ENCODE results near the gene RBBP6. TPM values are rescaled to one million over a fixed set of nuclear protein-coding genes. Genes with fewer than 3 reads are reported as not detected.
A peak's percentile ranks its signal among the peaks of the same experiment; 100 is the strongest.

The RBBP6 gene
- total and polyA plus RNA-seq, 2 donors (not counting 3 experiments of a cell fraction or from before 2014, with no cell fraction given) = 16.8 to 52.1 TPM

DNA sequence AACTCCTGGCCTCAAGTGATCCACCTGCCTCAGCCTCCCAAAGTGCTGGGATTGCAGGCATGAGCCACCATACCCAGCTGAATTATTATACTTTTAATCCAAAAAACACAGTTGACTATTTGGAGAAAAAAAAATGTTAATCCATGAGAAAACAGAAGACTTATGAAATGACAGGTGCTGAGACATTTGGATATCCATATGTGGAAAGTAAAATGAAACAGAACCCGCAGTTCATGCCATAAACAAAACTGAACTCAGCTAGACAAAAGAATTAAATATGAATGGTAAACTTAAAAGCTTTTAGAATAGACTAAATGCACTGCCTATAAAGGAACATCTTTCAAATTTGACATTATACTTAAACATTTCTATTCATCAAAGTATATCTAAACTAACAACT is 8.2 kb upstream of the RBBP6 start:
- Histone ChIP-seq H3K9ac (replicated peaks; ENCODE audit: extremely low read depth, insufficient read depth, low read length) (no peak overlapping the region), H3K27me3 (ENCODE audit: control insufficient read depth in 2 of 2, insufficient read depth in 2 of 2, low read length in 2 of 2) (no peaks in the 10 kb centered on the region), H3K36me3 (ENCODE audit: control insufficient read depth in 2 of 2, extremely low read depth in 1 of 2, insufficient read depth in 2 of 2, low read length in 2 of 2) (no peaks in the 10 kb centered on the region), H3K9me3 (replicated peaks; ENCODE audit: control insufficient read depth, insufficient read depth, low read length) (no peaks in the 10 kb centered on the region), H2AFZ (ENCODE audit: low read depth, low read length) (no peak overlapping the region), H4K20me1 (replicated peaks; ENCODE audit: control insufficient read depth, extremely low read depth, insufficient read depth, low read length) (no peaks in the 10 kb centered on the region), H3K27ac (ENCODE audit: insufficient read depth, low read depth, low read length) (no peak overlapping the region), H3K9me1 (replicated peaks; ENCODE audit: control insufficient read depth, extremely low read depth, insufficient read depth, low read length) (no peaks in the 10 kb centered on the region), H3K4me2 (ENCODE audit: insufficient read depth, low read length) (no peak overlapping the region), H3K79me2 (ENCODE audit: control insufficient read depth, insufficient read depth, low read length) (no peaks in the 10 kb centered on the region), H3K4me1 (ENCODE audit: control insufficient read depth, extremely low read depth, insufficient read depth, low read length) (peaks cover 8% of the 10 kb centered on the region), H3K4me3 (replicated peaks in 1 of 3; ENCODE audit: insufficient read depth in 1 of 3, low read depth in 1 of 3, low read length in 3 of 3) (no peak overlapping the region)
- ChIA-PET CTCF (no interaction called here), POLR2A (no interaction called here)
- no peak for TF ChIP-seq MYC (IDR thresholded peaks at IDR 0.05; ENCODE audit: low read depth, low read length)
- DNase-seq (ENCODE audit: low read depth, low spot score) (no peak), FAIRE-seq (no peak)
- dilution Hi-C loops (cut with MboI; ENCODE audit: extremely low pct_ligation_motif_present, low sequenced_read_pairs) = no loop called here
- intact Hi-C loops (cut with micrococcal nuclease) = no loop called here
- BruUV-seq (replicated peaks) = no TSS peak

DNA sequence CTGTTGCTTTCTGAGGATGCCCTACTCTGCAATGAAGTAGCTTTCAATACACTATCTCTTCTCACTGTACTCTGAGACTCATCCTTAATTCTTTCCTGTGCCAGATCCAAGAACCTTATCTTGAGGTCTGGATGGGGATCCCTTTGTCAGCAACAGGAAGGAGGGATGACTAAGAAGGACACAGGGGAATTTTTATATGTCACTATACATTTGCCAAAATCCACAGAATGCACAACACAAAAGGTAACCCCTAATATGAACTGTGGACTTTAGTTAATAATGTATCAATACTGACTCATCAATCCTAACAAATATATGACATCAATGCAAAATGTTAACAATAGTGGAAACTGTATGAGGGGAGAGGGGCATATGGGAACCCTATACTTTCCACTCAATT is 4.7 kb upstream of the RBBP6 start:
- Histone ChIP-seq H3K9ac (replicated peaks; ENCODE audit: extremely low read depth, insufficient read depth, low read length) (no peak overlapping the region), H4K20me1 (replicated peaks; ENCODE audit: control insufficient read depth, extremely low read depth, insufficient read depth, low read length) (no peaks in the 10 kb centered on the region), H3K9me1 (replicated peaks; ENCODE audit: control insufficient read depth, extremely low read depth, insufficient read depth, low read length) (no peaks in the 10 kb centered on the region), H3K36me3 (ENCODE audit: control insufficient read depth in 2 of 2, extremely low read depth in 1 of 2, insufficient read depth in 2 of 2, low read length in 2 of 2) (no peaks in the 10 kb centered on the region), H3K4me1 (ENCODE audit: control insufficient read depth, extremely low read depth, insufficient read depth, low read length) (peaks cover 13% of the 10 kb centered on the region), H3K4me3 (replicated peaks in 1 of 3; ENCODE audit: insufficient read depth in 1 of 3, low read depth in 1 of 3, low read length in 3 of 3) (no peak overlapping the region), H3K27ac (ENCODE audit: insufficient read depth, low read depth, low read length) (no peak overlapping the region), H3K27me3 (ENCODE audit: control insufficient read depth in 2 of 2, insufficient read depth in 2 of 2, low read length in 2 of 2) (no peaks in the 10 kb centered on the region), H2AFZ (ENCODE audit: low read depth, low read length) (no peak overlapping the region), H3K4me2 (ENCODE audit: insufficient read depth, low read length) (peak overlapping the region; percentile 29), H3K9me3 (replicated peaks; ENCODE audit: control insufficient read depth, insufficient read depth, low read length) (no peaks in the 10 kb centered on the region), H3K79me2 (ENCODE audit: control insufficient read depth, insufficient read depth, low read length) (peaks cover 2% of the 10 kb centered on the region)
- DNase-seq (ENCODE audit: low read depth, low spot score) (peak; percentile 32), FAIRE-seq (peak; percentile 78)
- ChIA-PET CTCF (interaction anchor here (0.6 to 3.2 kb wide), 2 partner anchors 18 to 296 kb away, joined by 3 to 21 read pairs; no protein-coding TSS in a partner anchor), POLR2A (no interaction called here)
- TF ChIP-seq GATA2 (IDR thresholded peaks at IDR 0.05; ENCODE audit: insufficient read depth, insufficient read length, low read depth, low read length) (peak; percentile 61), FOS (IDR thresholded peaks at IDR 0.05; ENCODE audit: borderline replicate concordance, insufficient read depth, low read length) (peak; percentile 31), POLR2AphosphoS5 (IDR thresholded peaks at IDR 0.05; ENCODE audit: insufficient read depth, low read depth, low read length) (no peak), JUN (IDR thresholded peaks at IDR 0.05; ENCODE audit: borderline replicate concordance, insufficient read depth, insufficient read length, low read depth) (peak; percentile 41)
- intact Hi-C loops (cut with micrococcal nuclease) (loop anchor here (5.0 kb wide), 1 partner anchor 723 kb away; the partner anchor contains the start of gene ZKSCAN2), dilution Hi-C loops (cut with MboI; ENCODE audit: extremely low pct_ligation_motif_present, low sequenced_read_pairs) (no loop called here)
- BruUV-seq (replicated peaks) = no TSS peak

Measured in endothelial cell of umbilical vein (primary cell).